GM18867 (cell line): ENCODE data around the gene ADRA2C.
"Not testable (repeated sequence)": the region's sequence is repeated elsewhere in the genome, so short reads cannot be mapped to it uniquely, and the experiment has no call there.

Experiments
- ATAC-seq: cut with Tn5 transposase; IDR thresholded peaks from one replicate; pipeline ENCODE4 v1.9.1; 2021; ENCODE audit warnings: mild to moderate bottlenecking, moderate library complexity; ENCODE audit not compliant: unreplicated experiment

Gene ADRA2C

GRCh38 chr4:3810111-3810680 lies 44.0 kb downstream of the ADRA2C start:
- no peak for ATAC-seq

DNA sequence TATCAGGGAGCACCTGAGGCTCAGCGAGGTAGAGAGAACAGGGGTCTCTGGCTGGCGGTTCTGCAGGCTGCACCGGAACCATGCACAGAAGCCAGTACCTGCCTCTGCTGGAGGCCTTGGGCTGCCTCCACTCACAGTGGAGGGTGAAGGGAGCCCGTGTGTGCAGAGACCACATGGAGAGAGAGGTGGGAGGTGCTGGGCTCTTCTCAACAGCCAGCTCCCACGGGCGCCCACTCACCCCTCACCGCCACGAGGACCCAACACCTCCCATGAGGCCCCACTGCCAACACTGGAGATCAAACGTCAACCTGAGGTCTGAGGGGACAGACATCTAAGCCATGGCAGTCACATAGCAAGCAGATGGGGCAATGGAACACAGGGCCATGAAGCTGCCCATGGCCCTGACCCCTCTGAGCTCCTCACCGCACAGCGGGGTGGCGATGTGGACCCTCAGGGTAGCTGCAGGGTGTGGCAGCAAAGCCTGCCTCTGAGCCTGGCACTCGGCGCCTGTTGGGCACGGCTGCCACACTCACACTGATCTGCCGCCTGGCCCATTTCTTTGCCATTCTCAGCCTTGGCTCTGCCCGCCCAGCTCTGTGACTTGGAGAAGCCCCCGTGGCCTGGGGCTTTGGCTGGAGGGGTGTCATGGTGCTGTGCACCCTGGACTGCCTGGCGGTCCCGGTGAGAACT lies 44.8 kb downstream of the ADRA2C start:
- ATAC-seq, result no peak

DNA sequence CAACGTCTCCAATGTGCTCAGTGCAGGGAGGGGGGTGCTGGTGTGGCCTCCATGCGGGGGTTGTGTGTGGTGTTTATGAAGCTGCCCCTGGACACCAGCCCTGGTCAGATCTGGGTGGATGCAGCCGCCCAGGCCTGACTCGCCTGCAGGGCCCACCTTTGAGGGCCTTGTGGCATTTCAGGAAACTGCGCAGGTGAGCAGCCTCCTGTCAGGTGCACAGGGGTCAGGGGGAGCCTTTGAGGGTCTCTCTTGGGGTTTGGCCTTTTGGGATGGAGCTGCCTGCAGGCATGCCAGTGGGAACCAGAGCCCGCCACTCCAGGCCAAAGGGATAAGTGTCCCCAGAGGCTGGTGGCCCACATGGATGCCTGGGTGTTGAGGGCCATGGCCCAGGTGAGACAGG lies 45.4 kb downstream of the ADRA2C start:
- ATAC-seq, result no peak

DNA sequence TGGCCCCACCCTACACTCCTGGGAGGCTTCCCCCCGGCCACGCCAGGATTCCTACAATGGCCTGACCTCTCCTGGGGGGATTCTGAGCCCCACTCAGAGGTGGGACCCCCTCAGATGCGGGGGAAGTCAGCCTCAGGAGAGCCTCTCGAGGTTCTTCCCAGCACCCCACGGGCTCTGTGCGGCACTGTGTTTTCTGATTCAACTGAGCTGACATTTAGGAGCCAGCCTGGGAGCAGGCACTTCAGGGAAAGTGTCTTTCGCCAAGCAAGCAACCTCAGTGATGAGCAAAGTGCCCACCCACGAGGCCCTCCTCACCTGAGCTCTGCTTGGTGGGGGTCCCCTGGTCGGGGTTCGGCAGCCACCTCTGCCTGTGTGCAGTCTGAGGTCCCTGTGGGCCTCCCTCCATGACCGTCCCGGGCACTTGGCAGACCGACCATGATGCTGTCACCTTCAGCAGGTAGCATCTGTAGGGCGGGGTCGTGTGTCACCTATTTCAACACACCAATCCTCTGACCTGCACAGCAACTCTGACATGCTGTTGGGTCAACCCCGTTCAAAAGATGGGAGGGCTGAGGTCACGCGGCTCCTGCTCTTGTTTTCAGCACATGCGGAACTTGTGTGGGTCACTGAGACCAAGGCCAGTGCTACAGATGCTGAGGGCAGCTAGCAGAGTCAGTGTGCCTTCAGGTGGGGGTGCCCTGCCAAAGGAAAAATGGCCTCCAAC lies 46.2 kb downstream of the ADRA2C start:
- no peak for ATAC-seq

GRCh38 chr4:3813151-3814052 lies 47.2 kb downstream of the ADRA2C start:
- no peak for ATAC-seq

GRCh38 chr4:3814053-3814570 lies 47.9 kb downstream of the ADRA2C start:
- ATAC-seq, result no peak

DNA sequence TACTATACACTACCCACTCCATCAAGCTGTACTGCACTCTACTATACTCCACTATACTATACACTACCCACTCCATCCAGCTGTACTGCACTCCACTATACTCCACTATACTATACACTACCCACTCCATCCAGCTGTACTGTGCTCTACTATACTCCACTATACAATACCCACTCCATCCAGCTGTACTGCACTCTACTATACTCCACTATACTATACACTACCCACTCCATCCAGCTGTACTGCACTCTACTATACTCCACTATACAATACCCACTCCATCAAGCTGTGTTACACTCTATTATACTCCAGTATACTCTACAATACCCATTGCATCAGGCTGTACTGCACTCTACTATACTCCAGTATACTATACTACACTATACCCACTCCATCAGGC lies 48.7 kb downstream of the ADRA2C start:
- ATAC-seq, result not testable (repeated sequence)

DNA sequence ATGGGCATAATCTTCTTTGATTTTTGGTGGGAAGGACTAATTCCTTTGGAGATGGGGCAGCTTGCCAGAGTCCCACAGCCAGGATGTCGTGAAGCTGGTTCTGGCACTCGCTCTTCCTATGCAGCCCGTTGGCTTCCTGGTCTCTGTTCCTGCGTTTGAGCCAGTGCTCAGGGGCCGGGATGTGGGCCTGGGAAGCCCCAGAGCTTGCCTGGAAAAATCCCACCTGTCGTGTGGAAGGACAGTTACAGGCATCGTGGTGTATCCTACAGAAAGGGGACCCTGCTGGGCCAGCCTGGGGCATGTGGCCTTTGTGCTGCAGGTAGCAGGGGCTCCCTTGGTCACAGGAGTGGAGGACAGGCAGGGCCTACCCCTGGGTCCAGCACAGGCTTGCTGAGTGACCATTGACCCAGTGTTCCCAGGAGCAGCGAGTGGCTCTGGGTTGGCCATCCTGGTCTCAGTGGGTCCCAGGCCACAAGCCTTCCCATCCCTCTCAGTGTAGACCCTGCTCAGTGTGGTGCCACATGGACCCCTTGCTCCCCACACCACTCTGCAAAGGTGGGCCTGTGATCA lies 50.2 kb downstream of the ADRA2C start:
- ATAC-seq, result no peak

DNA sequence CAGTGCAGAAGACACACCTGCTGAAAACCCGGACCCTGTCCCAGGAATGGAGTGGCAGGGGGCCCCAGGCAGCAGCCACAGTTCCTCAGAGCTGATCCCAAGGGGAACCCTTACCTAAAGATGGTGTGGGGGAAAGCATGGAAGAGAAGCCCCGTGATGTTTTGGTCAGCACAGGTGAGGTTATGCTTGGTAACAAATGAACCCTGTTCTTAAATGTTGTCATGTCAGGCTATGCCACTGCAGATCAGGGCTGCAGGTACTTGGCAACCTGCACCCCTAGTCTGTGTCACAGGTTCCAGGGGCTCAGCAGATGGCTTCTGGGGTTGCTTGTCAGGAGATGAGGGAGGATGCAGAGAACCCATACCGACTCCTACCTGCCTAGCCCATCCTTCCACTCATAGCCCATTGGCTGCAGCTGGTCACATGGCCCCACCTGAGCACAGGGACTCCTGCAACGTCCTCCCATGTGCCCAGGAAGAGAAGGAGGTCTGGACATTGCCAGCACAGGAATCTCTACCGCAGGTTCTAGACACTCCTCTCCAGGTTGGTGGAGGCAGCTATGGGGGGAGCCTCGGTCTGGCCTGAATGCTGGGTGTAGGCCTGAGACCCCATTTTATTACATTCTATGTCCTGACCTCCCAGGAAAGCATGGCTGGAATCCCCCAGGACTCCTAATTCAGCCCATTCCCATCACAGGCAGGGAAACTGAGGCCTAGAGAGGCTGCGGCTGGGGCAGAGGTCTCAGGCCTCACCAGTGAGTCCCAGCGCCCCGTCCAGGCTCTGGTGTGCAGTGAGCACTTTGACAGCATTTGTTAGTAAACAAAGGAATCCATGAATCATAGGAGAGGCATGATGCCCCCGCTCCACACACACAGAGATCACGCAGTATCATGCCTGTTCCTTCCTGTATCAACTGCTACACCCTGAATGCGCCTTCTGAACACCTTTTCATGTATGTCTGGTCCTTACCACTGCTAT lies 51.1 kb downstream of the ADRA2C start:
- no peak for ATAC-seq
